Measurements from ENCODE around the gene VPS25. TPM values are rescaled to one million over a fixed set of nuclear protein-coding genes. Genes with fewer than 3 reads are reported as not detected.
A peak's percentile ranks its signal among the peaks of the same experiment; 100 is the strongest.

Gene VPS25
- total RNA-seq, 2 donors from 2014 or later, result 17.8 to 23.9 TPM

DNA sequence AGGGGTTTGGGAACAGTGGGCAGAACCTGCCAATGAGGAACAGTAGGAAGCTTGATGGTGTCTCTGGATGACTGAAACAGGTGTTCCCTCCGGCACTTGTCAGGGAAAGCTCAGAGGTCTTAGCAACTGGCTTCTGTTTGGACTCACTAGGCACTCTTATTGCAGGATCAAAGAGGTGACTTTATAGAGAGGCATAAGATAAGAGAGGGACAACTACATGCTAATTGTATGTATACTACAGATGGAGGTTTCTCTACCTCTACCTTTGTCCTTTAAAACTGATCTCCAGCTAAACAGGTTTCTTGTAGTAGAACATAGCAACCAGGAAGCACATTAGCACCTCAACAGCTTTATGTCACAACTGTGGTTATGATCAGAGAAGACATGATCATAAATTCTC is 33.0 kb downstream of the VPS25 start:
- DNase-seq, result no peak
- H3K36me3 ChIP-seq (replicated peaks in 1 of 2; ENCODE audit: insufficient read depth in 1 of 2, low read depth in 2 of 2), result peaks cover 0 to 7% of the 10 kb centered on the region in 2 donors
- no peaks in the 10 kb centered on the region for H3K27me3 ChIP-seq
- 47 to 68% methylated on average over 1 of the region's 1 CpG for WGBS, 2 donors
- intact Hi-C loops (cut with DNase I), result no loop called here
- TF ChIP-seq, protein P1, sequence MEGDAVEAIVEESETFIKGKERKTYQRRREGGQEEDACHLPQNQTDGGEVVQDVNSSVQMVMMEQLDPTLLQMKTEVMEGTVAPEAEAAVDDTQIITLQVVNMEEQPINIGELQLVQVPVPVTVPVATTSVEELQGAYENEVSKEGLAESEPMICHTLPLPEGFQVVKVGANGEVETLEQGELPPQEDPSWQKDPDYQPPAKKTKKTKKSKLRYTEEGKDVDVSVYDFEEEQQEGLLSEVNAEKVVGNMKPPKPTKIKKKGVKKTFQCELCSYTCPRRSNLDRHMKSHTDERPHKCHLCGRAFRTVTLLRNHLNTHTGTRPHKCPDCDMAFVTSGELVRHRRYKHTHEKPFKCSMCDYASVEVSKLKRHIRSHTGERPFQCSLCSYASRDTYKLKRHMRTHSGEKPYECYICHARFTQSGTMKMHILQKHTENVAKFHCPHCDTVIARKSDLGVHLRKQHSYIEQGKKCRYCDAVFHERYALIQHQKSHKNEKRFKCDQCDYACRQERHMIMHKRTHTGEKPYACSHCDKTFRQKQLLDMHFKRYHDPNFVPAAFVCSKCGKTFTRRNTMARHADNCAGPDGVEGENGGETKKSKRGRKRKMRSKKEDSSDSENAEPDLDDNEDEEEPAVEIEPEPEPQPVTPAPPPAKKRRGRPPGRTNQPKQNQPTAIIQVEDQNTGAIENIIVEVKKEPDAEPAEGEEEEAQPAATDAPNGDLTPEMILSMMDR (IDR thresholded peaks at IDR 0.05), result no peak
- TF ChIP-seq POLR2A (IDR thresholded peaks at IDR 0.05), result no peak
- H3K27ac ChIP-seq, result peak overlapping the region in 3 of 4 donors; percentile 92
- peaks cover 40% of the 10 kb centered on the region for H3K4me1 ChIP-seq
- H3K9me3 ChIP-seq, result no peaks in the 10 kb centered on the region
- no peak overlapping the region for H3K4me3 ChIP-seq
- no peak for ATAC-seq

GRCh38 chr17:42809250-42809649 is 36.0 kb downstream of the VPS25 start:
- no peak for ATAC-seq
- WGBS, 2 donors, result 5 to 11% methylated on average over 3 of the region's 3 CpGs

GRCh38 chr17:42814633-42815399 is 41.6 kb downstream of the VPS25 start:
- ATAC-seq, result no peak
- intact Hi-C loops (cut with DNase I), result no loop called here
- no peaks in the 10 kb centered on the region for H3K27me3 ChIP-seq
- no peaks in the 10 kb centered on the region for H3K4me1 ChIP-seq
- H3K36me3 ChIP-seq (replicated peaks in 1 of 2; ENCODE audit: insufficient read depth in 1 of 2, low read depth in 2 of 2), result peaks cover 28 to 50% of the 10 kb centered on the region in 2 donors
- 64 to 82% methylated on average over 8 of the region's 8 CpGs for WGBS, 2 donors
- TF ChIP-seq, protein P1 (IDR thresholded peaks at IDR 0.05), result no peak
- TF ChIP-seq POLR2A (IDR thresholded peaks at IDR 0.05), result no peak
- no peaks in the 10 kb centered on the region for H3K9me3 ChIP-seq
- H3K27ac ChIP-seq, result no peak overlapping the region
- no peak overlapping the region for H3K4me3 ChIP-seq
- DNase-seq, result no peak

More at GRCh38 chr17:42809250-42809649, 36.0 kb downstream of the VPS25 start:
- Histone ChIP-seq H3K4me3 (no peak overlapping the region), H3K27ac (peak overlapping the region in 2 of 4 donors; percentile 48 to 59), H3K9me3 (no peaks in the 10 kb centered on the region), H3K36me3 (replicated peaks in 1 of 2; ENCODE audit: insufficient read depth in 1 of 2, low read depth in 2 of 2) (peaks cover 5 to 18% of the 10 kb centered on the region in 2 donors), H3K4me1 (peaks cover 24% of the 10 kb centered on the region), H3K27me3 (no peaks in the 10 kb centered on the region)
- TF ChIP-seq, protein P1 (IDR thresholded peaks at IDR 0.05), result no peak
- no peak for TF ChIP-seq POLR2A (IDR thresholded peaks at IDR 0.05)
- DNase-seq, result peak in 3 of 4 donors; percentile 45 to 58 (median 47)
- intact Hi-C loops (cut with DNase I), result no loop called here

DNA sequence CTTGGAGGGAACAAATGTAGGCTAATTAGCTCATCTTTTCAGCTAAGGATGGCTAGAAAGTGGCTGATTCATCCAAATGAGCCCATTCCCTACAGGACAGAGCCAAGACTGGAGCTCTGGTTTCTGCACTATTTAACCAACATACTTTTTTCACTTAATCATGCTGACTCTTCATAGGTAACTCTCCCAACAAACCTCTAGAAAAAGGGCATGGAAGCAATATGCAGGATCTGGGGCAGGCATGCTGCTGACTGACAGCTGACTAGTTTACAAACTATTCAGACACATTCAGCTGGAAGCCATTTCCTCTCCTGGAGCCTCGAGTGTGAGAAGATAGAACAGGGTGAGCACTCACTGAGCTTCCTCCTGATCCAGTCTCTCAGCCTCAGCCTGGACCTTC is 44.6 kb downstream of the VPS25 start:
- no peak overlapping the region for H3K4me3 ChIP-seq
- WGBS, 2 donors, result 46 to 68% methylated on average over 1 of the region's 1 CpG
- H3K27ac ChIP-seq, result no peak overlapping the region
- no peak for DNase-seq
- ATAC-seq, result no peak
- no peaks in the 10 kb centered on the region for H3K27me3 ChIP-seq
- intact Hi-C loops (cut with DNase I), result no loop called here
- peaks cover 12% of the 10 kb centered on the region for H3K4me1 ChIP-seq
- no peak for TF ChIP-seq POLR2A (IDR thresholded peaks at IDR 0.05)
- H3K36me3 ChIP-seq (replicated peaks in 1 of 2; ENCODE audit: insufficient read depth in 1 of 2, low read depth in 2 of 2), result peaks cover 28 to 51% of the 10 kb centered on the region in 2 donors
- no peaks in the 10 kb centered on the region for H3K9me3 ChIP-seq

DNA sequence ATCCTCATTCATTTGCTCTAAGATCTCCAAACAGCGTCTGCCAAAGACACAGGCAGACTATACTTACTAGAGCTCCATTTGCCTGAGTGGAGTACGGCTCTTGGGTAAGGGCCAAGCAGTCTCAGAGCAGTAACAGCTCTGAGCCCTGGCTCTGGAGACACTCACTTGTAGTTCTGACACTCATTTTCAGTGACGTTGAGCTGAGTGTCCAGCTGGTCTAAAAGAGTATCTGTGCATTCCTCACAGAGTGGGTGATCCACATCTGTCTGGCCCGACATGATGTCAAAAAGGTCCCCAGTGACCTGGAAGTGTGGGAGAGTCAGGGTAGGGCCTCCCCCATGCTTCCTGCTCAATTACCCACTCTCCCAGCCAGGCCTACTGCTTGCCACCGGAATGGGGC is 45.1 kb downstream of the VPS25 start:
- no peak overlapping the region for H3K27ac ChIP-seq
- H3K4me1 ChIP-seq, result peaks cover 17% of the 10 kb centered on the region
- H3K4me3 ChIP-seq, result no peak overlapping the region
- ATAC-seq (no peak), DNase-seq (no peak)
- intact Hi-C loops (cut with DNase I), result no loop called here
- WGBS, 2 donors, result 75 to 86% methylated on average over 5 of the region's 5 CpGs
- H3K27me3 ChIP-seq, result no peaks in the 10 kb centered on the region
- no peak for TF ChIP-seq POLR2A (IDR thresholded peaks at IDR 0.05)
- TF ChIP-seq, protein P1 (IDR thresholded peaks at IDR 0.05), result no peak
- no peaks in the 10 kb centered on the region for H3K9me3 ChIP-seq
- peaks cover 28 to 47% of the 10 kb centered on the region in 2 donors for H3K36me3 ChIP-seq (replicated peaks in 1 of 2; ENCODE audit: insufficient read depth in 1 of 2, low read depth in 2 of 2)

Data from body of pancreas (tissue), 4 donors.